Activated CD4-positive, alpha-beta T cell treated with anti-CD3 and anti-CD28 coated beads, Interleukin-10, Interleukin-2, amounts not matched to agents 100 ng/mL and 50 ng/mL, durations not matched to agents 16 hours and 8 hours (primary cell): ENCODE results near the gene DCAF11.
A peak's percentile ranks its signal among the peaks of the same experiment; 100 is the strongest.

Source experiments
- DNase-seq: peaks from one replicate; pipeline ENCODE4 v3.0.0-alpha.2; 2020

DCAF11 gene

GRCh38 chr14:24141097-24141880 lies 26.7 kb downstream of the DCAF11 start, which contains the start of gene EMC9:
TSS of gene EMC9 (minus strand) at chr14:24141591. CDS start at chr14:24141304, 287 bp downstream.
- DNase-seq: peak; percentile 100

DNA sequence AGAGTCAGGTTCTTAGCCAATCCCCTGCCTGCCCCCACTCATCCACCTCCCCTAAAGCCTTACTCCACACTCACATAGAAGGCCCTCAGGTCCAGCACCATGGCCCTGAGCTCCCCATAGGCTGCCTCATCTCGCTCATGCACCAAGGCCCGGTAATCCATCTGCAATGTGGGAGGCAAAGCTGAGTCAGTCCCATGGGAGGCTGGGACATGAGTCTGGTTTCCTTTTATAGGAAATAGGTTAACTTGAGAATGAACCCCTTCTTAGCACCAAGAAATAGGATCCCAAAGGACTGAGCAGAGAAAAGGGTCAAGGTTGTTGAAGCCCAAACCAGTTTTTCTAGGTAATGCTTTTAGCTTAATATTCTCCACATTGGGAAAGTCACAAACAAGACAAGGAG lies 28.9 kb downstream of the DCAF11 start:
- DNase-seq: no peak

DNA sequence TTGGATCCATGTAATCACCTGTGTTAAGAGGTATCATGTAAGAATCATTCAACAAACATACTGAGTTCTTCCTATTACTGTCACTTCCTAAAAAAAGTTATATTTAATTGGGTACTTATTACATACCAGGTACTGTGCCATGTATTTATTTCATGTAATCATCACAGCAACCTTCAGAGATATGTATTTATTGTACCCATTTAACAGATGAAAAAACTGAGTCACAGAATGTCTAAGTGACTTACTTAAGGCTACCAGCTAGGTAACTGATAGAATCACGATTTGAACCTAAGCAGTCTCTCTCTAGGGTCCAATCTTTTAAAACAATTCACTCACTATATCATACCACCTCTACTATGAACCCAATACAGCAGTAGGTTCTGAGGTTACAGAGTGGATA lies 29.9 kb downstream of the DCAF11 start:
- DNase-seq: no peak

DNA sequence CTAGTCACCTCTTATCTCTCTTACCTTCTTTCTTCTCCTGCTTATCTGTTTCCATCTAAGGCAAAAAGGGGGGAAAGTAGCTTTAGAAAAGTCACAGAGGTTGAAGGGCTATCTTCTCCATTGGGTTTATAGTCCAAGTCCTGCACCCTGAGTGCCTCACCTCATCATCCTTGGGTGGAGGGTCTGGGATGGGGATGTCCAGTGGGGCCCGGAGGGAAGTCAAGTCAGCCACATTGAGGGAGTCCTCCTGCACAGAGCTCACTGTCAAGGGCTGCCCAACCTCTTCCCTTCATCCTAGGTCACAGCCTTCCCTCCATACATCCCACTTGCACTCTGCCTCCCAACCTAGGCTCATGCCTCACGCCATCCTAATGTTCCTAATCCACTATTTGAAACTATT lies 30.6 kb downstream of the DCAF11 start:
- no peak for DNase-seq

DNA sequence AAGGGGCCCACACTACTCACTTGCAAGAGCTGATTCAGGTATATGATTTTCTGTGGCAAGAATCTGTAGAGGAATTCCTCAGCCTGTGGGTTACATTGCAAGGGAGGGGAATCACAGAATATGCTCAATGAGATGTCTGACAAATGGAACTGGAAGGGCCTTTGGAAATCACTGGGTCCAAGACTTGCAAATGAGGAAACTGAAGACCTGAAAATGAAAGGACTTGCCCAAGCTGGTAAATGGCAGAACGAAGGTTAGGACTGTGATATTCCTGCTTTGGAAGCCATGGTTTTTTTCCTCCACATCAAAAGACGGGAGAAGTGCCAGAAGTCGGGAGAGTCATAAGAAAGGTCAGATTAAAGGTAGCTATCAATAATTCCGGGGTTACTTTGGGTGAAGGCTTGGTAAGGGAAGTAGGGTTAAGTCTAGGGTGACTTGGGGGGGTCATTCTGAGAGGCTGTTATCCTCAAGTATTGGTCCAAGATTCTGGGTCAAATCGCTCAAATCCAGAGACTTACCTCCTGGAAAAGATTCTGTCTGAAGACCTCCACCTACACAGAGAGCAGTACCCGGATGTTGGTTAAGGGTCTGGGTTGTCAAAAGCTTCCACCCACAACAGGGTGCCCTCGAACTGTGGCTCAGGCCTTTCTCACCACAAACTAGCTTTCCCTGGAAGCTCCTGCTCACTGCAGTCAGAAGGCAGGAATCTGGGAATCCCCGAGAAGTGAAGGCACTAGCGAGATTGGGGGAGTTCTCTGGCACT lies 31.3 kb downstream of the DCAF11 start:
- peak; percentile 30 for DNase-seq

DNA sequence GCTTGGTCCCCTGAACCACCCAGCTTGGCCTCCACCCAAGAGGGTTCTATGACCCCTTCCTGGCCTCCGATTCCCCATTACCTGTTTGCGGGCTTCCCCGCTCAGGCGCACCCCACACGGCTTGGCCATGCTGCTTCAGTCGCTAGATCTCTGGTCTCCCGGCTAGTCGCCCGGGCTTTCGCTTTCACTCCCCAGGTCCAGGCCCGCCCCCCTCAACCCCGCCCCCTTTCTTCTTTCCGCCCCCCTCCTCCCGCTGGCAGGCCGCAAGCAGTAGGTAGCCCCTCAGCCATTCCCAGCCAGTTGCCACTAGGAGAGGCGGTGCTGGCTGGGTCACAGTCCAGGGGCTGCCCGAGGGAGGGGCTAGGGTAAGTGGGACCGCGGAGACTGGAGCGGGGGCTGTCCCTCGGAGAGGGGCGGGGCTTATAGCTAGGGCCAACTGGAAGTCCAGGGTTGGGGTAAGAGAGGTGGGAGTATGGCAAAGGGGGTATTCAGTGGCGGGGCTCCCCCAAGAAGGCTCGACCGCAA lies 31.9 kb downstream of the DCAF11 start, which contains the start of gene PSME2:
Gene PSME2 (minus strand): TSS at position 158 of the 525 bp plus-strand sequence. CDS start 29 bp downstream, at position 129.
- peak; percentile 98 for DNase-seq

- peak; percentile 99 for DNase-seq
Observed at GRCh38 chr14:24146978-24147760, 32.6 kb downstream of the DCAF11 start, which contains the start of gene RNF31. TSS of gene RNF31 (plus strand) at chr14:24147498. CDS start at chr14:24147699, 201 bp downstream.

DNA sequence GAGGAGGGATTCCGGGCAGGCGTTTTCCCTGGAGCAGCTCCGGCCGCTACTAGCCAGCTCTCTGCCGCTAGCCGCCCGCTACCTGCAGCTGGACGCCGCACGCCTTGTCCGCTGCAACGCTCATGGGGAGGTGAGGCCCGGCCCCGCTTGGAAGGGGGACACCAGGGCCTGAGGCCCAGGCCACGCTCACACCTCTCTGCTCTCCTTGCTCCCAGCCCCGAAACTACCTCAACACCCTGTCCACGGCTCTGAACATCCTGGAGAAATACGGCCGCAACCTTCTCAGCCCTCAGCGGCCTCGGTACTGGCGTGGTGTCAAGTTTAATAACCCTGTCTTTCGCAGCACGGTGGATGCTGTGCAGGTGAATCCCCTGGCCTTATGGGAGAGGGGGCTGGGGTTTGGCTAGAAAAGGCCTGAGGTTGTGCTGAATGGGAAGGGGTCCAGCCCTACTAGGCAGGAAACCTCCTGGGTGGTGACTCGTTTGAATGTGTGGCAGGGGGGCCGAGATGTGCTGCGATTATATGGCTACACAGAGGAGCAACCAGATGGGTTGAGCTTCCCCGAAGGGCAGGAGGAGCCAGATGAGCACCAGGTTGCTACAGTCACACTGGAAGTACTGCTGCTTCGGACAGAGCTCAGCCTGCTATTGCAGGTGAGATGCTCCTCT lies 33.3 kb downstream of the DCAF11 start:
- DNase-seq: peak; percentile 23

- DNase-seq: no peak
Observed at GRCh38 chr14:24149302-24149969, 34.9 kb downstream of the DCAF11 start.

- DNase-seq: no peak
Observed at GRCh38 chr14:24150061-24150460, 35.5 kb downstream of the DCAF11 start.

- no peak for DNase-seq
Observed at GRCh38 chr14:24150567-24150966, 36.0 kb downstream of the DCAF11 start.

DNA sequence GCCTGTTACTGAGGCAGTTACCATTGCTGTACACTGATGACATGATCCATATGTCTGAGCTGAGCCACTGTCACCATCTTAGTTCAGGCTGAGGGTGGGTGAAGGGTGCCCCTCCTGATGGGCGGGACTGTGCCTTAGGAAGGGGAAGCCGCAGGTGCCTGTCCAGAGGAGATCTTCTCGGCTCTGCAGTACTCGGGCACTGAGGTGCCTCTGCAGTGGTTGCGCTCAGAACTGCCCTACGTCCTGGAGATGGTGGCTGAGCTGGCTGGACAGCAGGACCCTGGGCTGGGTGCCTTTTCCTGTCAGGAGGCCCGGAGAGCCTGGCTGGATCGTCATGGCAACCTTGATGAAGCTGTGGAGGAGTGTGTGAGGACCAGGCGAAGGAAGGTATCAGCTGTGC lies 36.4 kb downstream of the DCAF11 start:
- no peak for DNase-seq

DNA sequence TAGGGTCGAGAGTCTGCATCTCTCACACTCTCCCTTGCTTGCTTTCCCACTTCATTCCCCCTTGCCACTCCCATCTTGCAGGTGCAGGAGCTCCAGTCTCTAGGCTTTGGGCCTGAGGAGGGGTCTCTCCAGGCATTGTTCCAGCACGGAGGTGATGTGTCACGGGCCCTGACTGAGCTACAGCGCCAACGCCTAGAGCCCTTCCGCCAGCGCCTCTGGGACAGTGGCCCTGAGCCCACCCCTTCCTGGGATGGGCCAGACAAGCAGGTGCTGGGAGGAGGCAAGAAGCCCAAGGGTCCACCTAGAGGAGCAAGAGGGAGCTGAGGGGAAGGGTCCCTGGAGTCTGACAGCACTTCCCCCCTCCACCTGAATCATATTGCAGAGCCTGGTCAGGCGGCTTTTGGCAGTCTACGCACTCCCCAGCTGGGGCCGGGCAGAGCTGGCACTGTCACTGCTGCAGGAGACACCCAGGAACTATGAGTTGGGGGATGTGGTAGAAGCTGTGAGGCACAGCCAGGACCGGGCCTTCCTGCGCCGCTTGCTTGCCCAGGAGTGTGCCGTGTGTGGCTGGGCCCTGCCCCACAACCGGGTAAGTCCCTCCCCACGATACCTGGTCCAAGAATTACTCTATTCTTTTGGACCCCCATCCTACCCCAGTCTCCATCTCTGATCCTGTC lies 37.0 kb downstream of the DCAF11 start:
- no peak for DNase-seq

DNA sequence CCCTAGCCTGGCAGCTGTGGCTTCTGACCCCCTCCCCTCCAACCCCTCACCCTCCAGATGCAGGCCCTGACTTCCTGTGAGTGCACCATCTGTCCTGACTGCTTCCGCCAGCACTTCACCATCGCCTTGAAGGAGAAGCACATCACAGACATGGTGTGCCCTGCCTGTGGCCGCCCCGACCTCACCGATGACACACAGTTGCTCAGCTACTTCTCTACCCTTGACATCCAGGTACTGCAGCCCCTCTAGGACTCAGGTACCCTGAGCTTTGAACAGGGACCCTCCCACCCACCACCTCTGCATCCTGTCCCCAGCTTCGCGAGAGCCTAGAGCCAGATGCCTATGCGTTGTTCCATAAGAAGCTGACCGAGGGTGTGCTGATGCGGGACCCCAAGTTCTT lies 40.5 kb downstream of the DCAF11 start:
- no peak for DNase-seq

DNA sequence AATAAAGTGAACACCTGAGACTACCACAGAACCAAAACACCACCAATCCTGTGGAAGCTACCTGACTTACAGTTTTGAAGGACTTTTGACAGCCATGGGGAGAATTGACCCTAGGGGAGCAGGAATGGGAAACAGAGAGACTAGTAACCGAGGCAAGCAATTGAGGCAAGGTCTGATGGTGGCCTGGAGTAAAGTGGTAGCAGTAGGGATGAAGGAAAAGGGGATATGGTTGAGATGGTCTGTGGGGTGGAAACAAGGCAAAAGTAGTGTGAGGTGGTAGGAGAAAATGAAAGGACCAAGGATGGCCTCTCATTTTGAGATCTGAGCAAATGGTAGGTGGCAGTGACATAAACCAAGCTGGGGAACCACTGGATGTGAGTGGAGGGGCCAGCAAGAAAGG lies 42.3 kb downstream of the DCAF11 start:
- no peak for DNase-seq

DNA sequence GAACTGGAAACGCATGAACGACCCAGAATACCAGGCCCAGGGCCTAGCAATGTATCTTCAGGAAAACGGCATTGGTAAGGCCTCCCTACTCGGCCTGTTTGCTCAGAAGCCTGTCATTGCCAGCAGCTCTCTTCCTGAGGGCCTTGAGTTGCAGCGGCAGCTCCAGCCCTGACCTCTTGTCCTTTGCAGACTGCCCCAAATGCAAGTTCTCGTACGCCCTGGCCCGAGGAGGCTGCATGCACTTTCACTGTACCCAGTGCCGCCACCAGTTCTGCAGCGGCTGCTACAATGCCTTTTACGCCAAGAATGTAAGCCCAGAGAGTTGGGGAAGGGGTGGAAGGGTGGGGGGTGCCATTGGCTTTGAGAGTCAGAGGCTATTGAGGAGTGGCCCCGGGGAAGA lies 42.8 kb downstream of the DCAF11 start:
- DNase-seq: no peak

DNA sequence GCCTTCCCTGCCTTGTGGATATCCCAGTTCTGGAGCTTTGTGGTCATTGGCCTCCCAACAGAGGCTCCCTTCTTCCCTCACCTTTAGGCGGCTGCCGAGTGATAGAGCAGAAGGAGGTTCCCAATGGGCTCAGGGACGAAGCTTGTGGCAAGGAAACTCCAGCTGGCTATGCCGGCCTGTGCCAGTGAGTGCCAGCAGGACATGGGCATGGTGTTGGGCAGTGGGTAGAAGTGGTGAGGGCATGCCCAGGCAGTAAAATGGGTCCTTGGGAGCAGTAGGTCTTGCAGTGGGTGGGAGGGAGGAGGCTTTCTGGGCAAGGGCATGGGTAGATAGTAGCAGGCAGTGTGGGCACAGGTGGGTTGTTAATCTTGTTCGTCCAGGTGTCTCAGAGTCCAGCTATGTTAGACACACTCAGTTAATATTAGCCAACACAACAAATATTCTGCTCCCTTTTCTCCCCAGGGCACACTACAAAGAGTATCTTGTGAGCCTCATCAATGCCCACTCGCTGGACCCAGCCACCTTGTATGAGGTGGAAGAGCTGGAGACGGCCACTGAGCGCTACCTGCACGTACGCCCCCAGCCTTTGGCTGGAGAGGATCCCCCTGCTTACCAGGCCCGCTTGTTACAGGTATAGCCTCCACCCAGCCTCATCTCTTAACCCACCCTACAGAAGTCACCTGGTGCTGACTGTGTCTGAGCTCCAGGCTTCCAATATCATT lies 45.4 kb downstream of the DCAF11 start:
- DNase-seq: no peak

- DNase-seq: no peak
Observed at GRCh38 chr14:24160499-24160849, 45.9 kb downstream of the DCAF11 start.

DNA sequence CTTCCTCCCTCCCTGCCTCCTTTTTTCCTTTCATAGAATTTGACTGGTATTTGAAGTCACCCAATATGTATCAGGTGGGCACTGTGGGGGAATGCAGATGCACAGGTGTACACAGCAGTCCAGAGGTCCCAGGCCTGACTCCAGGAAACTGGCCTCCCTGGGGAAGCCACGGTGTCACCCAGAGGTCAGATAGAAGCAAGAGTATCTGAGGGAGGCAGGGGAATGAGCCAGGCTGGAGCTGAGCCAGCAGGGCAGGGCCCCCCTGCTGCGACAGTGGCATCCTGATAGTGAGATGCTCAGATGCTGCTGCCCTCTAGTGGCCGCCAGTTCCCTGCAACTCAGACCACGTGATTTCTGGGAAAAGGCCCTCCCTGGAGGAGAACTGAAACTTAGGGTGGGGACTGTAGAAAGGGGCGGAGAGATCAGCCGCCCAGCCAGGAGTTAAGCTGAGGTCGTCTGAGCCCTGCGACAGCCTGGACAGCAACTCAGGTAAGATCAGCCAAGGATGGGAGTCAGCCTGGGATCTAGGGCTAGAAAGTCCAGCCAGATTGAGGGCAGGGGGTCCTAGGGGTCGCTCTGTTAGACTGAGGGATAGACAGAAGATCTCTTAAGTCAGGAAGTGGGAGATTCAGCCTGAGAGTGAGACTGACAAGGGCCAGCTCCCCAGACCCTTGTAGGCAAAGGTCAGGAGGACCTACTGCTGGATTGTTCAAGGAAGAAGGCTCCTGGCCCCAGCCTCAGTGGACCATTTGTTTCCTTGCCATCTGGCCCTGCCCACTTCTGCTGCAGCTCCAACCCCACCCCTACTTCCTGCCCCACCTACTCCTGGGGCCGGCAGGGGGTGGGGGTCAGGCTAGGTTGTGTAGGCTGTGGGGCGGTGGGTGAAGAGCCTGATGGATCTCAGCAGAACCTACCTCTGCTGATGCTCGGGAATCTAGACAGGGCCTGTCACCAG lies 46.5 kb downstream of the DCAF11 start, which contains the start of gene IRF9:
Gene IRF9 (plus strand): TSS at position 416 of the 955 bp plus-strand sequence. CDS start 880 bp downstream, outside the sequence.
- DNase-seq: peak; percentile 97
